A673 (cell line): Measurements from ENCODE around the gene HCRTR2. TPM values are rescaled to one million over a fixed set of nuclear protein-coding genes. Genes with fewer than 3 reads are reported as not detected.

Experiments used
- BruUV-seq: library from RNA; stranded (reverse); fragments of 400-500 nt; replicated peaks from 2 replicates; lab custom pipeline; 2021; lab: Mats Ljungman, UMichigan
- CTCF ChIA-PET: fragments of 300-600 bp; sonication (Branson Sonifier 250); formaldehyde crosslinking; loops from one replicate; lab custom pipeline; 2022; ENCODE audit warnings: antibody characterized with exemption; lab: Charles Lee
- POLR2A ChIA-PET: fragments of 300-600 bp; sonication (Branson Sonifier 250); formaldehyde crosslinking; loops from one replicate; lab custom pipeline; 2022; ENCODE audit warnings: antibody characterized with exemption; ENCODE audit not compliant: low non-redundant PET; lab: Charles Lee
- DNase-seq: peaks from one replicate; pipeline ENCODE4 v3.0.0-alpha.2; 2015; ENCODE audit warnings: low spot score
- H3K27ac ChIP-seq: fragments of 200-600 bp; sonication (generic); 2 replicates; pipeline ENCODE4 v1.5.1; 2016; ENCODE audit warnings: mixed run types, low read depth, mild to moderate bottlenecking, mixed read lengths, antibody characterized with exemption, low read length; ENCODE audit not compliant: poor library complexity, severe bottlenecking
- H3K27me3 ChIP-seq: fragments of 200-600 bp; sonication (generic); replicated peaks from 2 replicates; pipeline ENCODE4 v1.6.1; 2017; ENCODE audit warnings: mixed run types, low read depth, mild to moderate bottlenecking, mixed read lengths, antibody characterized with exemption, low read length; ENCODE audit not compliant: insufficient read depth, poor library complexity
- H3K36me3 ChIP-seq: fragments of 200-600 bp; sonication (generic); 2 replicates; pipeline ENCODE4 v1.6.1; 2016; ENCODE audit warnings: mixed run types, mild to moderate bottlenecking, mixed read lengths, antibody characterized with exemption, low read length; ENCODE audit not compliant: insufficient read depth, poor library complexity, severe bottlenecking
- H3K4me1 ChIP-seq: fragments of 200-600 bp; sonication (generic); 2 replicates; pipeline ENCODE4 v1.6.1; 2017; ENCODE audit warnings: mixed run types, mild to moderate bottlenecking, mixed read lengths, antibody characterized with exemption, low read length; ENCODE audit not compliant: insufficient read depth, poor library complexity, severe bottlenecking
- H3K4me3 ChIP-seq: fragments of 200-600 bp; sonication (generic); 2 replicates; pipeline ENCODE4 v1.5.1; 2016; ENCODE audit warnings: low read depth, mixed run types, mild to moderate bottlenecking, mixed read lengths, low read length; ENCODE audit not compliant: poor library complexity, severe bottlenecking
- H3K9me3 ChIP-seq: fragments of 200-600 bp; sonication (generic); 2 replicates; pipeline ENCODE4 v1.6.1; 2016; ENCODE audit warnings: mixed run types, low read depth, mild to moderate bottlenecking, mixed read lengths, antibody characterized with exemption, low read length; ENCODE audit not compliant: poor library complexity, severe bottlenecking
- CTCF ChIP-seq: fragments of 300-800, 200-600 bp; sonication (generic); conservative IDR thresholded peaks from 2 replicates; pipeline ENCODE4 v1.5.1; 2017; ENCODE audit warnings: low read depth, mild to moderate bottlenecking, antibody characterized with exemption, low read length, moderate library complexity, mixed read lengths
- EZH2 ChIP-seq: fragments of 200-600 bp; sonication (generic); IDR thresholded peaks from 2 replicates; pipeline ENCODE4 v1.6.1; 2017; ENCODE audit warnings: borderline replicate concordance, low read depth, mild to moderate bottlenecking, mixed read lengths, antibody characterized with exemption, low read length; ENCODE audit not compliant: poor library complexity, severe bottlenecking
- intact Hi-C: fragments of 100-400 bp; cut with micrococcal nuclease; formaldehyde crosslinking; loops from one replicate; pipeline ENCODE4 v1.10.0; 2022; ENCODE audit not compliant: unreplicated experiment
- total RNA-seq: library from RNA; stranded (reverse); gene quantifications from 2 replicates; pipeline ENCODE4 v1.2.3, GENCODE V29; 2021

HCRTR2 gene
- total RNA-seq, 1 experiment from 2014 or later: not detected

GRCh38 chr6:55260181-55260580, 85.9 kb downstream of the HCRTR2 start:
- no peaks in the 10 kb centered on the region for H3K4me1 ChIP-seq
- H3K36me3 ChIP-seq: no peaks in the 10 kb centered on the region
- POLR2A ChIA-PET: no interaction called here
- H3K4me3 ChIP-seq: no peak overlapping the region
- intact Hi-C loops: no loop called here
- CTCF ChIA-PET: no interaction called here
- H3K27me3 ChIP-seq: no peaks in the 10 kb centered on the region
- DNase-seq: no peak
- TF ChIP-seq EZH2: no peak
- TF ChIP-seq CTCF: no peak
- no peaks in the 10 kb centered on the region for H3K9me3 ChIP-seq
- no TSS peak for BruUV-seq
- no peak overlapping the region for H3K27ac ChIP-seq

- Histone ChIP-seq H3K9me3 (no peaks in the 10 kb centered on the region), H3K27ac (no peak overlapping the region), H3K36me3 (no peaks in the 10 kb centered on the region), H3K4me3 (no peak overlapping the region), H3K4me1 (no peaks in the 10 kb centered on the region), H3K27me3 (no peaks in the 10 kb centered on the region)
- no peak for DNase-seq
- POLR2A ChIA-PET: no interaction called here
- no peak for TF ChIP-seq CTCF
- no peak for TF ChIP-seq EZH2
- intact Hi-C loops: no loop called here
- CTCF ChIA-PET: no interaction called here
- no TSS peak for BruUV-seq
Measured at GRCh38 chr6:55265409-55266114, 91.2 kb downstream of the HCRTR2 start.

GRCh38 chr6:55266896-55267295, 92.6 kb downstream of the HCRTR2 start:
- ChIA-PET POLR2A (no interaction called here), CTCF (no interaction called here)
- H3K4me3 ChIP-seq: no peak overlapping the region
- H3K4me1 ChIP-seq: no peaks in the 10 kb centered on the region
- BruUV-seq: no TSS peak
- DNase-seq: no peak
- TF ChIP-seq CTCF (no peak), EZH2 (no peak)
- no peaks in the 10 kb centered on the region for H3K9me3 ChIP-seq
- intact Hi-C loops: no loop called here
- no peaks in the 10 kb centered on the region for H3K27me3 ChIP-seq
- H3K36me3 ChIP-seq: no peaks in the 10 kb centered on the region
- no peak overlapping the region for H3K27ac ChIP-seq
